ENCODE results near the gene OR2T4.

Gene OR2T4

DNA sequence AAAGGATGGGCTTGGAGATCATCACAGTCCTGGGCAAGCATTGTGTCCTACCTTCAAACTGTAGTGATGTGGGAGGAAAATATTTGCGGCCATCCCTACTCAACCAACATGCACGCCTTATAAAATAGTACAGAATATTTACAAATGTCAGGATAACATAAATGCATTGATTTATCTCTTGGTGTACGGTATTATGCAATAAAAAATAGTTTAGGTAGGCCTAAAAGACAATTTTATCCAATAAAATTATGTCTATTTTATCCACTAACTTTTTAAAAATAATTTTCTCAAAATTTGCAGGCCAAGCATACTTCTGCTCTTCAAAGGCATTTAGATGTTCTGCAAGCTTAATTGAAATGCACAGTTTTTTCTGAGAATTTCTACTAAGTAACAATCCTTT, 41.3 kb downstream of the OR2T4 start, which contains the start of gene OR2T1:
OR2T1 (plus strand) TSS at position 301 of the 400 bp plus-strand sequence. CDS start 3,100 bp downstream, outside the sequence.
- no peak within 1 kb of the TSS for H3K4me3 ChIP-seq (ENCODE audit: low read depth, low read length)
- no peak for TF ChIP-seq CTCF (IDR thresholded peaks at IDR 0.05; ENCODE audit: low read depth, low read length)

GRCh38 chr1:248404024-248404423, 42.6 kb downstream of the OR2T4 start:
- no peak overlapping the region for H3K4me3 ChIP-seq (ENCODE audit: low read depth, low read length)
- TF ChIP-seq CTCF (IDR thresholded peaks at IDR 0.05; ENCODE audit: low read depth, low read length), result no peak

DNA sequence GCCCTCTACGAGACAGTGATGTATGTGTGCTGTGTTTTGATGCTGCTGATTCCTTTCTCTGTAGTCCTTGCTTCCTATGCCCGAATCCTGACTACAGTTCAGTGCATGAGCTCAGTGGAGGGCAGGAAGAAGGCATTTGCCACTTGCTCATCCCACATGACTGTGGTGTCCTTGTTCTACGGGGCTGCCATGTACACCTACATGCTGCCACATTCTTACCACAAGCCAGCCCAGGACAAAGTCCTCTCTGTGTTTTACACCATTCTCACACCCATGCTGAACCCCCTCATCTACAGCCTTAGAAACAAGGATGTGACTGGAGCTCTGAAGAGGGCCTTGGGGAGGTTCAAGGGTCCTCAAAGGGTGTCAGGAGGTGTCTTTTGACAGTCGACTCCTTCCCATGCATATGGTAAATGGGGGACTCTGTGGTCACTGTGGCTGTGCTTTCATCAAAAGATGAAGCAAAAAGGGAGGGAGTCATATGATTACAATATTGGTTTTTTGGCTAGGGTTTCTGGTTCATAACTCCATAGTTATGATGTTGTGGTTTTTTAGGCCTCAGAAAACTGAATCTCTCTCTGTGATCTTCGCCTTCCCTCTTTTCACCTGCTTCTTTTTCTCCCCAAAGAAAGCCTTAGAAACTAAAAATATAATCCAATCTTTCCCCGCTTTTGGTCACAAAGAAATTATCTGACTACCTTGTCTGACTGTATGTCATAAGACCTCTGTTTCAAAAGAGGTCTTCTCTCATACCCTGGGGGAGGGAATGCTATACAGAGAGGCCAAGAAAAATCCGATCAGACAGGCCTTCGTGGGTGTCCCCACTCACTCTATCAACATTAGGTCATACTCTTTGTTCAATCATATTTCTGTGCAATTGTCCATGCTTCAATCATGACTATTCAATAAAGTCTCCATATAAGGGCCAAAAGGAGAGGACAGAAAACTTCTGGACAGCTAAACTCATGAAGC, 45.5 kb downstream of the OR2T4 start:
- H3K4me3 ChIP-seq (ENCODE audit: low read depth, low read length), result no peak overlapping the region
- TF ChIP-seq CTCF (IDR thresholded peaks at IDR 0.05; ENCODE audit: low read depth, low read length), result no peak
